Testis (tissue), 2 donors: ENCODE data around the gene SMIM30.

Source experiments
- CTCF ChIP-seq, 3 experiments: fragments of 450-650 bp in 2 of 3; fragments of 200-600 bp in 1 of 3; sonication (generic) in 1 of 3; IDR thresholded peaks; one replicate each; pipeline ENCODE4 v1.5.1; 2016 to 2019; ENCODE audit warnings: antibody characterized with exemption in 3 of 3, mild to moderate bottlenecking in 2 of 3, moderate library complexity in 1 of 3
- POLR2A ChIP-seq: fragments of 450-650 bp; IDR thresholded peaks from one replicate; pipeline ENCODE4 v1.6.1; 2017; ENCODE audit warnings: antibody characterized with exemption, mild to moderate bottlenecking, moderate library complexity

- TF ChIP-seq CTCF (IDR thresholded peaks at IDR 0.05) (no peak), POLR2A (no peak)
Measured at GRCh38 chr7:113143486-113144257, 25.3 kb upstream of the SMIM30 start.
